ENCODE measurements around the gene TARS3.
"Not testable (repeated sequence)": the region's sequence is repeated elsewhere in the genome, so short reads cannot be mapped to it uniquely, and the experiment has no call there.

TARS3 gene

DNA sequence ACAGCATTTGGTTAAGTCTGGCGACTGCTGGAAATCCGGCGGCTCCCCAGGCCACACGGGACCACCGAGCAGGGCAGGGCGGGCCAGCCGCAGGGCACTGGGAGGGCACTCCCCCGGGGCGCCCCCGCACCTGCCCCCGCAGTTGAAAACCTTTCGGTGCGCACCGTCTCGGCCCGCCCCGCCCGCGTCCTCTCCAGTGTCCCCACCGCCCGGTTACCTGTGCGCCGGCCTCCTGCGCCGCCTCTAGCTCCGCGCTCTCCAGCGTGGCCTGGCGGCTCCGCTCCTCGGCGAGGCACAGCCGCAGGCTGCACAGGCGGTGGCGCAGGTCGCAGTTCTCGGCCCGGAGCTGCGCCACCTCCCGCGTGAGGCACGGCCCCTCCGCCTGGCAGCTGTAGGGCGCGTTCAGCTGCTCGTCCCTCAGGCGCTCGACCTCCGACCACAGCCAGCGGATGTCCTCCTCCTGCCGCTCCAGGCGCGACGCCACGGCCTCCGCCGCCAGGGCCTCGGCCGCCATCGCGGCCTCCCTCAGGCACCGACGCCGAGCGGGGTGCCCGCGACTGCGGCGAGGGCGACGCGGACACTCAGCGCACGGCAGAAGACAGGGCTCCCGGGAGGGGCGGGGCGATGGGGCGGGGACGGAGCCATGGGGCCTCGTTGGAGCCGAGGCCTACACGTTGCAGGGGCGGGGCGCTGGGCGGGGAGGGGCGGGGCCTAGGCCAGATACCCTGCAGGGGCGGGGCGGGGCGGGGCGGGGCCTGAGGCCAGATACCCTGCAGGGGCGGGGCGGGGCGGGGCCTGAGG, at the start of gene TARS3:
TSS of gene TARS3 (minus strand) at position 600 of the 801 bp plus-strand sequence. CDS start at position 514, 86 bp downstream.
- DNase-seq (ENCODE audit: low spot score): peak; percentile 96

DNA sequence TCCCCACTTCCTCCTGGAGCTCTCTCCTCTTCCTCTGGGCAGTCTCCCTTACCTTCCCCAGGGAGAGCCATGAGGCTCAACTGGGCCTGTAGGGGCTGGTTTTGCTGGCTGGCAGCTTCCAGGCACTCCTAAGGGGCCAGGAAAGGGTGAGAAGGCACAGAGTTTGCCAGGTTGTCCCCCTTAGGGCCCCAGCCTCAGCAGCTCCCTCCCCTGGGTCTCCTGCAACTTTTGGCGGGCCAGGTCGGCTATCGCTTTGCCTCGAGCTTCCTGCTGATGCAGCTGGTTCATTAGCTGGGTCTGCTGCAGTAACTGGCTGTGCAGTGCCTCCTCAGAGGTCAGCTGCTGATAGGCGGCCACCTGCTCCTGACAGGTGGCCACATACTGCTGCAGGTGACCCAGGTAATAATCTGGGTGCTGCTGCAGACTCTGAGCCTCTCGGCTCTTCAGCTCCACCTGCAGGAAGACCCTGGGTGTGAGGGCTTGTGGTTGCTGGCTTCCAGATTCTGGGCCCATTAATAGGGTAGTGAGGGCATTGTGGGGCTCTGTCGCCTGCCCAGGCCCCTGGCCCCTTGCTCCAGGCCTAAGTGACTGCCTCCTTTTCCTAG, 49.3 kb upstream of the TARS3 start:
- DNase-seq (ENCODE audit: low spot score): no peak

DNA sequence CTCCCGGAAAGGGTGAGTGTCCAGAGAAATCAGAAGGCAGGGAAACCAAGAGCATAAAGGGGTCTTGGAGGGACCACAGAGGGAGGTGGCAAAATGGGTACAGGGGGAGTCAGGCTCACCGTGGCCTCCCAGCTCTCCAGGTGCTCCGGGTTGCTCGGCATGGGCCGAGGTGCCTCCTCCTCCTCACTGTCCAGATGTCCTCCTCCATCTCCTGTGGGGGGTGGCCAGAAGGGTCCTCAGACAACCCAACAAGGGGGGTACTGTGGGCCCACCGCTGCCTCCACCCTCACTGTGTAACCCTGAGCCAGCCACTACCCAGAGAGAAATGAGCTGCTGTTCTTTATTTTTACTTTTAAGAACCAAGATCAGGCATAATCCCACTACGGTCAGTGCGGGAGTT, 48.6 kb upstream of the TARS3 start:
- no peak for DNase-seq (ENCODE audit: low spot score)

DNA sequence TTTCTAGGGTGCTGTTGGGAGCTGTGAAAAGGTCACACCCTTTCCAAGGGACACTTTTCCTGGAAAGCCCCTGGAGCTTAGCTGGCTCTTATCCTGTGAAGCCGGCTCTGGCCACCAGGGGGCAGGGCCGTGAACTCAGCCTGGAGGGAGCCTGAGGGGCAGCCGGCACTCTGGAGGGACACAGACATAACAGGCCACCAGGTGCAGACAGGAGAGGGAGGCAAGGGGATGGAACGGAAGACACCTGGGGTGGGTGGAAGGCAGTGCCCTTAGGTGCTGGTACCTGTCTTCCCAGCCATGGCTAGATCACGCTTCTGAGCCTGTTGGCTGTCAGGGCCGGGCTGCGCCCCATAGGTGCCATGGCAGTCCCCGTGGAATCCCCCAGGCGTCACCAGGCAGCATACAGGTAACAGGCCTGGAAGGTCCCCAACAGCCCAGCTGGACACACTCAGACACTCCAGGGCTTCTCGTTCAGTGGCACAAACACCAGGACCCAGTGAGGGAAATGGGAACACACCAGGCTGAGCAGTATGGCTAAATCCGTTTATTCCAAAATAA, 42.9 kb upstream of the TARS3 start:
- not testable (repeated sequence) for DNase-seq (ENCODE audit: low spot score)

DNA sequence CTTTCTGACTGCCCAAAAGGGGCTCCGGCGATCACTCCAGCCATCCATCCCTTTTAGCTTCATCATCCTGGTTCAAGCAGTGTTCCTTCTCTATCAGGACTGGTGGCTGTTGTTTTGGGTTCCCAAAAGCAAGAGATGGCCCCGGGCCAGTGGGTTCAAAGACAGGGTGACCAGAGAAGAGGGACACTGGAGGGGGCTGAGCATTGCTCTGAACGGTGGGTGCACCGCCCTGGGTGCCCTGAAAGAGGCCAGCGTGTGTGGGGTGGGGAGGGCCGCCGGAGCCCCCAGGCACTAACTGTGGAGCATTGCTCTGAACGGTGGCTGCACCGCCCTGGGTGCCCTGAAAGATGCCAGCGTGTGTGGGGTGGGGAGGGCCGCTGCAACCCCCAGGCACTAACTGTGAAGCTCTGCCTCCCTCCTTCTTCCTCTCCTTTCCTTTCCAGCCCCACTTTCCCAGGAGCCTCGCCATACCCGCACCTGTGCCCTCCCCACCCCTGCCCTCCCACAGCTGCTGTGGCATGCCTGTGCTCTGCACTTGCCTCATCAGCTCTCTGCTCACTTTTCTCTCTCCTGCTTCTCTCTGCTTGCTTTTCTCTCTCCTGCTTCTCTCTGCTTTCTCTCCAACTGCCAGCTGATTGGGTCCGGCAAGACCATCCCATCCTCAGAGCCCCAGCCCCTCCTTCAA, 41.6 kb upstream of the TARS3 start:
- DNase-seq (ENCODE audit: low spot score): no peak

DNA sequence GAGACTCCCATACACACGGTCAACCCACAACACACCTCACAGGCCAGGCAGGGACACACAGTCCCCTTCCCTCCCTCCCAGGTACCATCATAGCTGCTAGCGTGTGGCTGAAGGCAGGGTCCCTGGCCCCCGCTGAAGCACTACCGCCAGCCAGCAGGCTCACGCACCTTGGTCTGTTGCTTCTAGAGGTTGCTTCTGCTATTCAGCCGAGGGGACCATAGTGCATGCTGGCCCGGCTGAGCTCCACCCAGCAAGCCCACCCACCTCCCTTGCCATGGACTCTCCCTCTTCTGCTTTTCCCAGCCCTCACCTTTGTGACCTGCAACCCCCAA, 41.0 kb upstream of the TARS3 start:
- DNase-seq (ENCODE audit: low spot score): not testable (repeated sequence)

DNA sequence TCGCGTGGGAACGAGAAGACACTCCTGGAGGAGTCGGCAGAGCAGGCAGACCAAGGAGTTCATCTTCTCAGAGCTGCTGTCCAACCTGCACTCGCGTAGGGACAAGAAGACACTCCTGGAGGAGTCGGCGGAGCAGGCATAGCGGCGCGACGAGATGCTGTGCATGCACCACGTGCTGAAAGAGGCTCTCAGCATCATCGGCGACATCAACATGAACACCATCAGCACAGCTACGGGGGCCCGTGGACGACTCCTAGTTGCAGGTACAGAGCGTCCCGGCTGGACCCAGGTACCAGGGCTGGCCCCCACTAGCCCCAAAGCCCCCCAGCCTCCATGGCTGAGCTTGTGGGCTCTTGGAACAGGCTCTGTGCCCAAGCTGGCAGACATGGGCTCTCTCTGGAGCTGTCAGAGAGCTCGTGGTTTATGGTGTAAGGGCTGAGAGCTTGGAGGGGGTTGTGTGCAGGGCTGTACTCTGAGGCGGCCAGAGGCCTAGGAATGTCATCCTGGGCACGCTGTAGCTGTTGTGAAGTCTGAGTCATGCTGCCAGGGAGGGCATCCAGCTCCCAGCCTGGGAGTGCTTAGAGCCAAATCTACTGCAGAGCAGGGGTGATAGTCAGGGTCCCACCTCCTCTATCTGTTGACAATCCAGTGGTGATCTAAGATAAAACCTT, 40.5 kb upstream of the TARS3 start:
- not testable (repeated sequence) for DNase-seq (ENCODE audit: low spot score)

DNA sequence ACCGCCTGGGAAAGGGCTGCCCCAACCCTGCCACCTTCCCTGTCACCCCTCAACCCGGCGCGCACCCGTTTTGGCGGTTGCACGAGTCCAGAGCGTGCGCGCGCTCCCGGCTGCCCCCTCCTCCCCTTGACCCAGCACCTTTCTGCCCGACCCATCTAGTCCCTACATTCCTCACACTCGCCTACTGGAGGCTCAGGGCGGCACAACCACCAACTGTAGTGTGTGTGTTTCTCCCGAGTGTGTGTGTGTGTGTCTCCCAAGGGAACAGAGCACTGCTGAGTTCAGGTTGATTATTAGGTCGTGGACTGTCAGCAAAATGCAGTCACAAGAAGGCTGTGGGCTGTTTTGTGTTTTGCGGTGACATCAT, 22.4 kb upstream of the TARS3 start:
- not testable (repeated sequence) for DNase-seq (ENCODE audit: low spot score)

DNA sequence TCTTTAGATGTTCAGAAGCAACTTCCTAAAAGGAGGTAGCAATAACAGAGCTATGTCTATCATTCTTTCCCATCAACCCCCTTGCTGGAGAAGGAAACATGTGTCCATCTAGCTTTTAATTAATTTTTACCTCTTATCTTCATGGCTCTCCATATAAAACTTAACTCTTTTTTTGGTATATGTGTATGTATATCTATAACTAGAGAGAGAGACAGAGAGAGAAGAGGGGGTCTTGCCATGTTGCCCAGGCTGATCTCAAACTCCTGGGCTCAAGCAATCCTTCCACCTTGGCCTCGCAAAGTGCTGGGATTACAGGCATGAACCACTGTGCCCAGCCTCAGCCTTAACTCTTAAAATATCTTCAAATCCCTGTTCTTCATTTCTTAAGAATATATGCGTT, 10.6 kb upstream of the TARS3 start:
- DNase-seq (ENCODE audit: low spot score): not testable (repeated sequence)

DNA sequence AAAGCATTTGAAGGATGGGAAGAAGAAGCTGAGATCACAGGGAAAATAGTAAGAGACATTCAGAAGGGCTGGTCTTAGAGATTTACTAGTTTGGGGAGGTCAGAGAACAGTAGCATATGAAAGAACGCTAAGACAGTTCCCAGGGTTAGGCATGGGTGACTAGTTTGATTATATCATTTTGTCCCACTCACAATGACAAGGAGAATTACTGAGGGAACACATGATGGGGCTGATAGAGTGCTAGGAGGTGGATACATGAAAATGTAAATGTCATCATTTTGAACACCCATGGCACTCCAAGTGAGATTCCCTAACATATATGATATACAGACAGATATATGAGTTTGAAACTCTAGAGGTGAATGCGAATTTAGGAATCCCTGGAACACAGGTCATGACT, 9.3 kb upstream of the TARS3 start:
- no peak for DNase-seq (ENCODE audit: low spot score)

DNA sequence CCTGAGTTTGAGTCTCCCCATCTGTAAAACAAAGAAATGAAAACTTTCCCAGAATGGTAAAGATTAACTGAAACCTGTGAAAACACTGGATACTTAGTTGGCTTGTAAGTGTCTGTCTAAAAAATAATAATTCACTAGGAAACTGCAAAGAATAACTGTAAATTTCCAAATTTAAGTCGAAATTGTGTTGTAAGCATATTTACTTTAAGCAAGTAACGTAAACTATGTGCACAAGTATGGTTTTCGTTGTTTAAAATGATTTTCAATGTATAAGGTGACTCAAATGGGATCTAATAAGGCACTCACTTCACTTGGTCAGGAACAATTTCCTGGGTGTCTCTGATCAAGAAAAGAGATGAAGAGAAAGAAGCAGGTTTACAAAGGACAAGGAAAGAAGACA, 8.5 kb upstream of the TARS3 start:
- DNase-seq (ENCODE audit: low spot score): no peak

DNA sequence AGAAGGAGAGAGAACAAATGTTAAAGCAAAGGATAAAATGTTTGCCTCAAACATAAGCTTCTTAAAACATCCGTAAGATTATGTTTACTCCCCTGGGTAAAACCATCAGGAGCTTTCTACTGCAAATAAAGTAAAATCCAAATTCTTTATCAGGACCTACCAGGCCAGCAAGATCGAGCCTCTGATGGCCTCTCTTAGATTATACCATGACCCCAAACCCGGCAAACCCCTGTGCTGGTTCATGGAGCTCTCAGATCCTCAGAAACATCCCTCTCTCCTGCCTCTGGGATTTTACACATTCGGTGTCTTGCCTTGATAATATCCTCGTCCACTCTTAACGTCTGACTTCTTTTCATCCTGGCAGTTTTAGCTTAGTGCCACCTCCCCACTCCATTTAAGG, 7.5 kb upstream of the TARS3 start:
- no peak for DNase-seq (ENCODE audit: low spot score)

DNA sequence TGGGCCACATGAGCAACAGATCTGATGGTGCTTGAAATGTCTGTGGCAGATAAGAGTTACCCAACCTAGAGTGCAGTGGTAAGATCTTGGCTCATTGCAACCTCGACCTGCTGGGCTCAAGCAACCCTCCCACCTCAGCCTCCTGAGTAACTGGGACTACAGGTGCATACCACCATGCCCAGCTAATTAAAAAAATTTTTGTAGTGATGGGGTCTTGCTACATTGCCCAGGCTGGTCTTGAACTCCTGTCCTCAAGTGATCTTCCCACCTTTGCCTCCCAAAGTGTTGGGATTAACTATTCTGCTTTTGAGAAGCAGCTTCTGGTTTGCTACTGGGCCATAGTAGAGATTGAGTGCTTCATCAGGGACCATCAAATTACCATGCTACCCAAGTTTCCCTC, 2.9 kb upstream of the TARS3 start:
- DNase-seq (ENCODE audit: low spot score): no peak

DNA sequence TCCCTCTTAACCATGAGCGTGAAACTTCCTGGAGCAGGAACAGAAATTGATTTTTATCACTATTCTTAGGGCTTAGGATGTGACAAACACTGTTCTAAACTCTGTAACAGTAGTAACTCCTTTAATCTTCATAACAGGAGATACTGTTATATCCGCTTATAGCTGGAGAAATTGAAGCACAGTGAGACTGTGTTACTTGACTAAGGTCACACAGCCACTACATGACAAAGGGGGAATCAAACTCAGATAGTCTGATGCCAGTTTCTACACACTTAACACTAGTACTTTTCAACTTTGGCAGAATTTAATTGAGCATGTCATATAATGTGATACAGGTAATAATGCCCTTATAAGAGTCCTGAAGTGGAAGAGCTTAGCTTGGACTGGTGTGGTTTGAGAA, 800 bp upstream of the TARS3 start:
- DNase-seq (ENCODE audit: low spot score): no peak

DNA sequence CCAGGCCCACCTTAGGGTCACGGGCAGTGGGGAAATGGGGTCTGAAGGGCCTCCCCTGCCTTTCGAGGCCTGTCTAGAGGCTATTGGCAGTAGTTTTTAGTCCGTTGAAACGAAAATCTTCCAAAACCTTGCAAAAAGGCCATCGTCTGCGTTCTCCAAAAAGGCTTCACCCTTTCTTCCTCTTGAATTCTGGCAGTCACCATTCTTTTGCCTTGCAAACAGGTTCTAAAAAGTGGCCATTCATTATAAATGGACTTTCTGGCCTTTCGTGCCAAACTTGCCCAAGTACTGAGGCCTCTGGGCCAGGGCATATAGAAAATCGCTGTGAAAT, 367 bp upstream of the TARS3 start:
- DNase-seq (ENCODE audit: low spot score): no peak

DNA sequence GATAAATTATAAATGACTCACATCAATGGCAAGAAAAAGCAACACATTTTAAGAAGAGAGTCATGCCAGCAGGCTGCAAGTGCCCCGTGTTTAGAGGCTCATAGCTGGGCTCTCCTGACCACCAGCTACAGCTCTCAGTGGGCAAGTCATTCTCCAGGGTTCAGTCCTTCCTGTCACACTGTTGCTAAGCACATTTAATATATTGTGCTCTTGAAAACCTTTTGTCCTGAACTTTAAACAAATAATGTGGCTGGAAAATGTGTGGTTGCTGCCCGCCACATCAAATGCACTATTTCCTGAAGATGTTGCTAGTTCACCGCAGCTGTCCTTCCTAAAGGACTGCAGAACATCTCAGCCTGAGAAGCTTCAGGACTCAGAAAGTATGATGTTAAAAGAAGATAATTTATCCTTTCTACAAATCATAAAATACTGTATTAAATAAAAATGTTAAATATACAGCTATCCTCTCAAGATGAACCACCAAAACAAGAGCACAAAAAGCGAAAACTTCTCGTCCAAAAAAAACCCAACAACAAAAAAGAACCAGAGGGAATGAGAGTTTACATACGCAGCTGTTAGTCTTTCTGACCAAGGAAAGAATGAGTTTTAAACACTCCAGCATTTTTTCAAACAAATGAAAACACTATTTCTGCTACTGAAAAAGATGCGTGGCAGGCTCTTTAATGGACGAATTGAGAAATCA, 951 bp downstream of the TARS3 start:
- DNase-seq (ENCODE audit: low spot score): peak; percentile 19

DNA sequence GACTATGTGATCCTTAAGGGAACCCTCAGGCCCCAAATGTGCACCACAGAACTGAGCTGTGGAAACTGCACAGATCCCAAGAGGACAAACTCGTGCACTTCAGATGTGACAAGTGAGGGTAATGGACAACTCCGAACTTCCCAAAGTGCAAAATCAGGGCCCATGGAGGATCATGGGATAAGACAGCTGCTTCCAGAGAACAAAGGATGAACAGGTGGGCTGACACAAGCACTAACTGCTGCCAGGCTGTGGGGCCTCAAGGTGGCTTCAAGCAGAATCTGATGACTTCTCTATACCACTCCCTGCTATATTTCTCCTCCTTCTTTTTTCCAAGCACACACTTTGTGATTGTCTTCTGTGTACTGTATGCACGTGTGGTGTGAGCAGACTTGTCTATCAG, 5.4 kb downstream of the TARS3 start:
- no peak for DNase-seq (ENCODE audit: low spot score)

DNA sequence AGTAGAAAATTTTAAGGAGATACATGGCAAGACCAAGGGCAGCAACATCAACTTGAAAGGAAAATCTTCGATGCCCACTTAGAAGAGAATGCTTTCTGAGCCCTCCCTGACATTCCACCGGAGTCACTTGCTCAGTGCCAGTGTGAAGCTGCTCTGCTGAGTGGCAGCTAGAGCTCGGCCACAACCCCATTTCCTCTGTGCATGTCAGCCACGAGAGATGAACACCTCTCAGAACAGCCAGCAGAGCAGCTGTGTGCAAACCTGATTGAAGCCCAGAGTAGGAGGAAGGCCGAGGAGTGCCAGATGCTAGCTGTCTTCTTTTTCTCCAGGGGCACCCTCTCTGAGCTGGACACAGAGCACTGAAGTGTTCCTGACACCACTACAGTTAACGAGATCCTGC, 12.2 kb downstream of the TARS3 start:
- DNase-seq (ENCODE audit: low spot score): no peak

DNA sequence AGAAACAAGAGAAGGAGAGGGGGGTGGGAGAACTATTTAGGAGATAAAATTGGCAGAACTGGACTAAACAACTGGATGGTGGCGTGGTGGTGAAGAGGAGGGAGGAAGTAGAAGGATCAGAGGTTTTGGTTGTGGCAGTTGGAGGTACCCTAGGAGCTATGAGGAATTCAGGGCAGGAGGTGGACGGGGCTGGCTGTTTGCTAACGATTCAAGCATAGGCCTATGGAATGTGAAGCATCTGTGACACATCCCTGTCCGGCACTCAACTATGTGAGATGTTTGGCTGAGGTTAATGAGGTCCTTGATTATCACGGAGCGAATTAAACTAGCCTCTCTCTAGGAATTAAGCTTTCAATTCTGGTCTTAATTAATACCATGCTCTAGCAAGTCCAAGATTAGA, 13.5 kb downstream of the TARS3 start:
- DNase-seq (ENCODE audit: low spot score): no peak

DNA sequence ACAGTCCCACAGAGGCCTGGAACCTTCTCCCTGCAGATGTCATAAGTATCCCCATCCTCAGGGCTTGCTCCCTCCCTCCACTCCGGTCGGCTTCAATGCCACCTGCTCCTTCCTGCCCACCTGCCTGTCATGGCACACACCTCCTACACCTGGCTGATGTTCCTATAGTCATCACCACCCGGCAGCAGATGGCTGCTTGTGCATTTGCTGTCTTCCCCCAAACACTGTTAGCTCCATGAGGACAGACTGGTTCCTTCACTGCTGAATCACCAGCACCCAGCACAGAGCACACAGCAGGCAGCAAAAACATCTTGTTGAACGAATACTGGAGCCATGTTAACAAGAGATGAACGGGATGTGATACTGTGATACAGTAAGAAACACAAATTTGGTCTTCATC, 14.8 kb downstream of the TARS3 start:
- no peak for DNase-seq (ENCODE audit: low spot score)

DNA sequence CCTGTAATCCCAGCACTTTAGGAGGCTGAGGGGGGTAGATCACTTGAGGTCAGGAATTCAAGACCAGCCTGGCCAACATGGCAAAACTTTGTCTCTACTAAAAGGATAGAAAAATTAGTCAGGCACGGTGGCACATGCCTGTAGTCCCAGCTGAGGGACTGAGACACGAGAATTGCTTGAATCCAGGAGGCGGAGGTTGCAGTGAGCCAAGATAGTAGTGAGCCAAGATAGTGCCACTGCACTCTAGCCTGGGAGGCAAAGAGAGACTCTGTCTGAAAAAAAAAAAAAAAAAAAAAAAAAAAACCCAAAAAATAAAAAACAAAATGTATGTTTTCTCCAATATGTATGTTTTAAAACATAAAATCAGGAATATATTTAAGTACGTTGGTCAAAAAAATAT, 16.3 kb downstream of the TARS3 start:
- DNase-seq (ENCODE audit: low spot score): no peak

DNA sequence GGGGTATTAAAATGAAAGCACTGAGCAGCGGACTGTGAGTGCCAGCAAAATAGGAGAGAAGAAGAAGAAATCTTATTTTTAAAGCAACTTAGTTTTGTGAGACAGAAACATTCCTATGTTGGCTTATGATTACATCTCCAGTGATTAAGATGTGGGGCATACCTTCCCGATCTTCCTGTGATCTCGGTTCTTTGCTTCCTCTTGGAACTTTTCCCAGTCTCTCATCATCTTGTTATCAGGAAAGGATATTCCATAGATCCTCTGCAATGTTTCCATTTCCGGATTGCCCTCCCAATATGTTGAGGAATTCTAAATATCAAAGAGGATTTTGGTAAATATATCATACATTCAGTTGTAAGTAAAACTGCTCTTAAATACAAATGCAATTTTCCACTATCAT, 22.2 kb downstream of the TARS3 start:
- DNase-seq (ENCODE audit: low spot score): no peak
